Omental fat pad (tissue), 4 donors: ENCODE measurements around the gene RANBP17. TPM values are rescaled to one million over a fixed set of nuclear protein-coding genes. Genes with fewer than 3 reads are reported as not detected.
"Not testable (repeated sequence)": the region's sequence is repeated elsewhere in the genome, so short reads cannot be mapped to it uniquely, and the experiment has no call there.

Source experiments
- ATAC-seq: fragments of 150-250 bp; one replicate; pipeline ENCODE4 v1.9.1; 2016; ENCODE audit warnings: mild to moderate bottlenecking, moderate library complexity; ENCODE audit not compliant: low FRiP score
- DNase-seq: peaks from one replicate; pipeline ENCODE4 v3.0.0-alpha.2; 2019; ENCODE audit warnings: low spot score
- total RNA-seq, 4 donors: library from RNA; depleted of rRNA; stranded (reverse); fragments of >200 nt; gene quantifications; one replicate each; pipeline ENCODE4 v1.1.0, GENCODE V29; 2016
- TF ChIP-seq, protein P1 (sequence below), 3 donors: fragments of 450-650 bp; IDR thresholded peaks; one replicate each; pipeline ENCODE4 v1.5.1; 2016 to 2017; ENCODE audit warnings: antibody characterized with exemption in 3 of 3, mild to moderate bottlenecking in 3 of 3, moderate library complexity in 2 of 3

RANBP17 gene
- total RNA-seq, 4 donors from 2014 or later, result 0.93 to 10.7 (median 3.8) TPM

DNA sequence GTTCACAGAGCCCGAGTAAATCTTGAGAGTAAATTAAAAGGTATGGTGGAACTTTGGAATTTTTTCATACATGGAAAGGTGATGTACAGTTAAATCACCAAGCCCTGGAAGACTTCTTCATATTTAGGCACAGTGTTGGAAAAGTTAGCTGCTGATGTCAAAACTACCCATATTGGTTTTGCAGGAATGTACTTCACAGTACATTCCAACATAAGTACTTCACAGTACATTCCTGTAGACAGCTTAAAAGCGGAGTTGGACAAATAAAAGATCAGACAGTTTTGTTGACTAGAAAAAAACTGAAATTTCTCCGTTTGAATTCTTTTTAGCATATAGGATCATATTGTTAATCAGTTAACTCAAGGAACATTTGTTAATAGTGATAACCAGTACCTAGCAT is 1.8 kb downstream of the RANBP17 start:
- TF ChIP-seq, protein P1, sequence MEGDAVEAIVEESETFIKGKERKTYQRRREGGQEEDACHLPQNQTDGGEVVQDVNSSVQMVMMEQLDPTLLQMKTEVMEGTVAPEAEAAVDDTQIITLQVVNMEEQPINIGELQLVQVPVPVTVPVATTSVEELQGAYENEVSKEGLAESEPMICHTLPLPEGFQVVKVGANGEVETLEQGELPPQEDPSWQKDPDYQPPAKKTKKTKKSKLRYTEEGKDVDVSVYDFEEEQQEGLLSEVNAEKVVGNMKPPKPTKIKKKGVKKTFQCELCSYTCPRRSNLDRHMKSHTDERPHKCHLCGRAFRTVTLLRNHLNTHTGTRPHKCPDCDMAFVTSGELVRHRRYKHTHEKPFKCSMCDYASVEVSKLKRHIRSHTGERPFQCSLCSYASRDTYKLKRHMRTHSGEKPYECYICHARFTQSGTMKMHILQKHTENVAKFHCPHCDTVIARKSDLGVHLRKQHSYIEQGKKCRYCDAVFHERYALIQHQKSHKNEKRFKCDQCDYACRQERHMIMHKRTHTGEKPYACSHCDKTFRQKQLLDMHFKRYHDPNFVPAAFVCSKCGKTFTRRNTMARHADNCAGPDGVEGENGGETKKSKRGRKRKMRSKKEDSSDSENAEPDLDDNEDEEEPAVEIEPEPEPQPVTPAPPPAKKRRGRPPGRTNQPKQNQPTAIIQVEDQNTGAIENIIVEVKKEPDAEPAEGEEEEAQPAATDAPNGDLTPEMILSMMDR (IDR thresholded peaks at IDR 0.05), result no peak
- no peak for DNase-seq
- no peak for ATAC-seq

DNA sequence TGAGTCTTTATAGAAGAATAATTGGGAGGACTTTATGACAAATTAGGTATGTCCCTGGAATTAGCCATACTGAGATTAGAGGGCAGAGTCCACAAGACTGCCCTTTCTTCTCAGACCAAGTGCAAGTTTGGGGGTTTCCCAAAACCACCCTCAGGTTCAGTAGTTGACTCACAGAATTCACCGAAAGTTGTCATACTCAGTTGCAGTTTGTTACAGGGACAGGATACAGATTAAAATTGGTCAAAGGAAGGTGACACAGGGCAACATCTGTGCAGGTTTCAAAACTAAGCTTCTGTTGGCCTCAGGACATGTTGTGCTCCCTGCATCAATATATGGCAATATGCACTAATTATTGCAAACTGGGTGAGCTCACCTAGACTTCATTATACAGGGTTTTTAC is 3.8 kb downstream of the RANBP17 start:
- ATAC-seq, result no peak
- DNase-seq, result no peak
- TF ChIP-seq, protein P1 (IDR thresholded peaks at IDR 0.05), result no peak

DNA sequence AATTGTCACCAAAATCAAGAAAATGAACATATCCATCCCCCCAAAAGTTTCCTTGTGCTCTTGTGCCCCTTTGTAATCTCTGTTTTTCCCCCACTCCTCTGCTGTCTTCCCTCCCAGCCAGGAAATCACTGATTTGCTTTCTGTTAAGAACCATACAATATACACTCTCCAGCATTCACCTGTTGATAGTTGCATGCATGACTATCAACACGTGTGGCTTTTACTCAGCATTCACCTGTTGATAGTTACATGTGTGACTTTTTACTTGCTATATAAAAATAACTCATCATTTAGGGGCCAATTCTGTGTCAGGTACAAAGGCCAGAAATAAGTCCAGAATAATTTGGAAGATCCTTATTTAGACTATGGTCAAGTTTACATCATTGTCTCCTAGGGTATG is 6.0 kb downstream of the RANBP17 start:
- DNase-seq (no peak), ATAC-seq (no peak)
- TF ChIP-seq, protein P1 (IDR thresholded peaks at IDR 0.05), result no peak

DNA sequence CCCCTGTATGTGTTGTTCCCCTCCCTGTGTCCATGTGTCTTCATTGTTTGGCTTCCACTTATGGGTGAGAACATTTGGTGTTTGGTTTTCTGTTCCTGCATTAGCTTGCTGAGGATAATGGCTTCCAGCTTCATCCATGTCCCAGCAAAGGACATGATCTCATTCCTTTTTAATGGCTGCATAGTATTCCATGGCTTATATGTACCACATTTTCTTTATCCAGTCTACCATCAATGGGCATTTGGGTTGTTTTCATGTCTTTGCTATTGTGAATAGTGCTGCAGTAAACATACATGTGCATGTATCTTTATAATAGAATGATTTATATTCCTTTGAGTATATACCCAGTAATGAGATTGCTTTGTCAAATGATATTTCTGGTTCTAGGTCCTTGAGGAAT is 8.6 kb downstream of the RANBP17 start:
- not testable (repeated sequence) for DNase-seq, ATAC-seq

DNA sequence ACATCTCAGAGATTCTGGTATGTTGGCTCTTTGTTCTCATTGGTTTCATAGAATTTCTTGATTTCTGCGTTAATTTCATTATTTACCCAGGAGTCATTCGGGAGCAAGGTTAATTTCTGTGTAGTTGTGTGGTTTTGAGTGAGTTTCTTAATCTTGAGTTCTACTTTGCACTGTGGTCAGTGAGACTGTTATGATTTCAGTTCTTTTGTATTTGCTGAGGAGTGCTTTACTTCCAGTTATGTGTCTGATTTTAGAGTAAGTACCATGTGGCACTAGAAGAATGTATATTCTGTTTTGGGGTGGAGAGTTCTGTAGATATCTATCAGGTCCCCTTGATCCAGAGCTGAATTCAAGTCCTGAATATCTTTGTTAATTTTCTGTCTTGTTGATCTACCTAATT is 12.2 kb downstream of the RANBP17 start:
- no peak for ATAC-seq
- no peak for DNase-seq
- TF ChIP-seq, protein P1 (IDR thresholded peaks at IDR 0.05), result no peak

DNA sequence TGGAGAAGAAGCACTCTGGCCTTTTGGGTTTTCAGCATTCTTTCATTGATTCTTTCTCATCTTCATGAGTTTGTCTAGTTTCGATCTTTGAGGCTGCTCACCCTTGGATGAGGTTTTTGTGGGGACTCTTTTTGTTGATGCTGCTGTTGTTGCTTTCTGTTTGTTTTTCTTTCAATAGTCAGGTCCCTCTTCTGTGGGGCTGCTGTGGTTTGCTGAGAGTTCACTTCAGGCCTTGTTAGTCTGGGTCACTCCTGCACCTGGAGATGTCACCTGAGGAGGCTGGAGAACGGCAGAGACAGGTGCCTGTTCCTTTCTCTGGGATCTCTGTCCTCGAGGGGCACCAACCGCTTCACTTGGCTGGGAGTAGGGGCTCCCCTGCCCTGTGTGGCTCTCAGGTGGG is 14.0 kb downstream of the RANBP17 start:
- no peak for DNase-seq
- TF ChIP-seq, protein P1 (IDR thresholded peaks at IDR 0.05), result no peak
- ATAC-seq, result no peak

DNA sequence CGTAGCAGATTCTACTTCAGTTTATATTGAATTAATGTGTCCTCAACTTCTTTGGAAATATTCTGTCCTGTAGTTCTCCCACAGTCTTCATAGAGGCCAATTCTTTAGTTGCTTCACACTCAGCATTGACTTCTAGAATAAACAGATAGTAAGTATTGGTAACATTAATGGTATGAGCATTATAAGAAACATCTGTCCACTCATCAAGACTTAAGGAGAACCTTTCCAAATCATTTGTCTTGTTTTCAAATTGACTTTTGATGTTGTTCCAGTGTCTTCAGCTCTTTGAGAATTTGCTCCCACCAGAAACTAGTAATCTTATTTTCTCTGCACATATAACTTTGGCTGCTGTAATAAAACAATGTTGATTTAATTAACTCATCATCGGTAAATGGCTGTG is 18.3 kb downstream of the RANBP17 start:
- DNase-seq (no peak), ATAC-seq (no peak)
- TF ChIP-seq, protein P1 (IDR thresholded peaks at IDR 0.05), result no peak

DNA sequence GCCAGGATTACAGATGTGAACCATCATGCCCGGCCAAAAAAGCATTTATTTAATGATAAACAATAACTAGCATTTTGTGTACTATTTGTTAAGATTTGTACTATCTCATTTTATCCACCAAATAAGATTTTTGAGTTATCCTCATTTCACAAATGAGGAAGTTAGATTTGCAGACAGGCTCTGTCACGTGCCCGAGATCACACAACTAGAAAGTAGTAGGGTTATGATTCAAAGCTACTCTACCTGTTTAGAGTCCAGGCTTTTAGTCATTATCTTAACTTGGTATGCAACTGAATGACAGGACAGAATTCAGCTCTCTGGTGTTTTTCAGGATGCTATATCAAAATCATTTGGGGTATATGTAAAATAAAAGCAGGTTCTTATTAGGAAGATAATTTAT is 20.5 kb downstream of the RANBP17 start:
- DNase-seq, result no peak
- TF ChIP-seq, protein P1 (IDR thresholded peaks at IDR 0.05), result no peak
- ATAC-seq, result no peak
